SK-N-DZ (cell line): Measurements from ENCODE around the gene WIZ.

Experiments used
- DNase-seq: peaks from one replicate; pipeline ENCODE4 v3.0.0-alpha.2; 2015; ENCODE audit warnings: low spot score

The WIZ gene

DNA sequence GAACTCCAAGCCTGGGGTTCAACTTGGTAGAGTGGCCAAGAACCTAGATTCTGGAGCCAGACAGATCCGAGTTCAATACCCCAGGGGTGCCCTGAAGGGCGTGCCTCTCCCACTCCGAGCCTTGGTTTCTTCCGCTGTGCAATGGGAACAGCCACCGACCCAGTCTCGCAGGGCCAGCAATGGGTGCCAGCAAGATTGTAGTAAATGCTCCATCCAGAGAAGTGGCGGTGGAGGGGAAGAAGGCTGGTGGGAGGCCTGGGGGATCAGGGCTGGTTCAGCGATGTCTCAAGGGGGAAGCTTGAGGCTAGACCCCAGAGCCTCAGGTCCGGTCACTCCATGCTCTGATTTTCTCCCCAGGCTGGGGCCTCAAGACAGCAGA is 4.5 kb downstream of the WIZ start:
- no peak for DNase-seq

GRCh38 chr19:15444505-15445226 is 5.1 kb downstream of the WIZ start:
- no peak for DNase-seq

GRCh38 chr19:15443838-15444237 is 5.9 kb downstream of the WIZ start:
- no peak for DNase-seq

DNA sequence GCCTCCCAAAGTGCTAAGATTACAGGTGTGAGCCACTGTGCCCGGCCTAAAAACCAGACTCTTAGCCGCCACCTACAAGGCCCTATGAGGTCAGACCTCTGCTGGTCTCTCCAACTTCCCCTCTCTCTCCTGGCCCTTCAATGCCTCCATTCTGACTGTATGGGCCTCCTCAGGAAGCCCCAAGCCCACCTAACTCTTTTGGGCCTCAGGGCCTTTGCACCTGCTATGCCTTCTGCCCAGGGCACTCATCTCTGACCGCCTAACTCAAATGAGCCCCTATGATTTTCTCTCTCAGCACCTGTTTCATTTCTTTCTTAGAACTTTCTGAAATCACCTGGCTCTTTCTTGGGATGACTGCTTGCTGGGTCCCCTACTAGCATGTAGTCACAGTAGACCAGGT is 6.4 kb downstream of the WIZ start:
- DNase-seq: no peak

DNA sequence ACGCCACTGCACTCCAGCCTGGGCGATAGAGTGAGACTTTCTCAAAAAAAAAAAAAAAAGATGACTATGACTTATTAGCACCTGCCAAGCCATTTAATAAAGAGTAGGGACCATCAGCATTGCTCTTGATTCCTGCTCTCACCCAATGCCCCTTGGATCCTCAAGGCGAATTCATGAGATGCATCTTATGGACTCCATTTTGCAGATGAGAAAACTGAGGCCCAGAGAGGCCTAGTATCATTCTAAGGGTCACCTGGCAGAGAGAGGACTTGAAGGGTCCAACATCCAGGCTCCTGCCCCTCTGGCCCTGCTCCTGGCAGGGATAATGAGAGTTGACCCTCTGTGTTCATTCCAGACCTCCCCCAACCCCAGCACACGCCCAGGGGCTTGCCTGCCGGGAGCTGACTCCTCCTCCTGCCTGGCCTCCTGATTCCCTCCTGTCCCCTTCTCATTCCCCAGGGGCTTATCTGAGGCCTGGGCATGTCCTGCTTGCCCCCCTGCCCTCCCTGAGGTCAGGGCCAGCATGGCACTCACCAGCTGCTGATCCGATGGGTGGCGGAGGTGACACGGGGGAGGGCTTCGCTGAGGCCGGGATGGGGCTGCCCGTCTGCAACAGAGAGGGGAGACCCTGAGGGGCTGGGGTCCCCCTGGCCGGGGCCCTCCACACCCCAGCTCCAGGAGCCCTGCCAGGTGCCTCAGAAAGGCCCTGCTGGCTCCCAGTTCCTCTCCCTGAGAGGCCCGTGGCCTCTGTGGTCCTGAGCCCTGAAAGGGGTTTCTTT is 7.4 kb downstream of the WIZ start:
- no peak for DNase-seq

- no peak for DNase-seq
Measured at GRCh38 chr19:15441317-15441716, 8.4 kb downstream of the WIZ start.

- DNase-seq: no peak
Measured at GRCh38 chr19:15439821-15440641, 9.7 kb downstream of the WIZ start.

- DNase-seq: no peak
Measured at GRCh38 chr19:15439078-15439799, 10.5 kb downstream of the WIZ start.

- DNase-seq: no peak
Measured at GRCh38 chr19:15438577-15438976, 11.2 kb downstream of the WIZ start.

- DNase-seq: no peak
Measured at GRCh38 chr19:15438124-15438496, 11.6 kb downstream of the WIZ start.

- no peak for DNase-seq
Measured at GRCh38 chr19:15437355-15438123, 12.2 kb downstream of the WIZ start.

GRCh38 chr19:15436826-15437110 is 13.0 kb downstream of the WIZ start:
- DNase-seq: no peak

DNA sequence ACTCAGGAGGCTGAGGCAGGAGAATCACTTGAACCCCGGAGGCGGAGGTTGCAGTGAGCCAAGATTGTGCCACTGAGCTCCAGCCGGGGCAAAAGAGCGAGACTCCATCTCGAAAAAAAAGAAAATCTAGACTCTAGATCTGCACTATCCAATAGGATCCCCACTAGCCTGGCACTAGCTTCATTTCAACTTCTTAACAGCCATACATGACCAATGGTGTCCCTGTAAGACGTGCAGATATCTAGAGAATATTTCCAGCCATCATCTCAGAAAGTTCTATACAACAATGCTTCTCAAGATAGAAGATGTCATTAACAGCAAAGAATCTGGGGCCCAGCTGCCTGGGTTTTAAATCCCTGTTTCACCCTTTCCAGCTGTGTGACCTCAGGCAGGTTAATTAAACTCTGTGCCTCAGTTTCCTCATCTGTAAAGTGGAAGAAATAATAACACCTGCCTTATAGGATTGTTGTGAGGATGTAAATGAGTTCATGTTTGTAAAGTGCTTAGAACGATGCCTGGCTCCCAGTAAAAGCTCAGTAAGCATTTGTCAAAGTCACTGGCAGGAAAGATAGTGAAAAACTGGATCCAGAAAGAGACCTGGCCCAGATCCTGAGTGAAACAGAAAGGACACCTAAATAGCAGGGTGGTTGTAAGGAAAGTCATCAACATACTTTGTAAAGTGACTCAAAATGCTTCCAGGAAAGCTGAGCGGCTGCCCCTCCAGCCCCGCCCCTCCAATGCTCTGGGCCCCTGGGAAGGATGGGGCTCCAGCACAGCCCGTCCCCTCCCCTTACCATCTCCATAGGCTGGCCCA is 13.5 kb downstream of the WIZ start:
- no peak for DNase-seq

DNA sequence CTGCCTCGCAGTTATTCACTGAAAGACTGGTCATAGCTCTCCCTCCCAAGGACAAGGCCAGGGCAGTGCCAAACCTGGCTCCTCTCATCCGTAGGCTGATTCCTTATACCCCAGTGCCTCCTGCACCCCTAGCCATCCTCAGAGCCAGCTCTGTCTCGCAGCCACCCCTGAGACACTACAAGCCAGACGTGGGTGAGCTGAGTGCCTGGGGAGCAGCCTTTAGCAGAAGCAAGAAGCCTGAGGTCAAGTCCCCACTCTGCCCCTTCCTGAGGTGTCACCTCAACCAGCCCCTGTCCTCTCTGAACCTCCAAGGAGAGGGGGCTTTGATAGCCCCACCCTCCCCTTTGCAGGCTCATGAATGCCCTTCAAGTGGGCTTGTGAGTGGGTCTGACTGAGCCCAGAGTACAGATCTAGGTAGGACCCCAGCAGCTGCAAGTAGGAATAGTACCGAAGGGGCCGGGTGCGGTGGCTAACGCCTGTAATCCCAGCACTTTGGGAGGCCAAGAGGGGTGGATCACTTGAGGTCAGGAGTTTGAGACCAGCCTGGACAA is 16.2 kb downstream of the WIZ start:
- DNase-seq: no peak

DNA sequence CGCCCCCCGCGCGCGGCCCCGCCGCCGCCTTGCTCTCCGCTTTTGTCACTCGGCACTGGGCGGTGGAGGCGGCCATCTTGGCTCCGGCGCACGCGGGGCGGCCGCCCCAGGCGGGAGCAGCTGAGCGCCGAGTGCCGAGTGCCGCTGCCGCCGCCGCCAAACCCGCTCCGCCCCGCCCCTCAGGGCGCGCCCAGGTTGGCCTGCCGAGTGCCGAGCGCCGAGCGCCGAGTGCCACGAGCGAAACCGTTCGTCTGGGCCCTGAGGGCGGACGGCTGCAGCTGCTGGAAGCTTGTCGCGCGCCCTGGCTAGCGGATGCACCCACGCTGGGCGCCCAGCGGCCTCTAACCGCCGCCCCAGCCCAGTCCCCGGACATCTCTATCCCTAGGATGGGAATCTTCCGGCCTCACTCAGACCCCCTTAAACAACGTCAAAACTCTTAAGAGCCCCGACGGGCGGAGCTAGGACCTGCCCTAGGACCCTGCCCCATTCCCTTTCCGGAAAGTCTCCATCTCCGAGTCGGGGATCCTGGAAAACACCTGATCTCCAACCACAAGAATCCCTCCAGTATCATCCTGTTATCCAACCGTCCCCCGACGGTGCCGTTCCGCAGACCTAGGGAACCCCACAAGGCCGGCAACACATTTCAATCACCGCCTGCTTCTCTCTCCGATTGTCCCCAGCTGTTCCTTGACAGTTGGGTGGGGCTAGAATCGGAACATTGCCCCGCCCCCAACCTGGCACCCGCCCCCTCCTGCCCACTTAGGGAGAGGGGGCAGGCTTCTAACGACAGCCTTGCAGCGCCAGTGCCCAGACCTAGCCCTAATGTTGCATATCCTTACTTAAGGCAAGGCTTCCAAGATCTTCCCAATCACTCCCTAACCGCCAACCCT is 16.9 kb downstream of the WIZ start:
- peak; percentile 80 for DNase-seq

DNA sequence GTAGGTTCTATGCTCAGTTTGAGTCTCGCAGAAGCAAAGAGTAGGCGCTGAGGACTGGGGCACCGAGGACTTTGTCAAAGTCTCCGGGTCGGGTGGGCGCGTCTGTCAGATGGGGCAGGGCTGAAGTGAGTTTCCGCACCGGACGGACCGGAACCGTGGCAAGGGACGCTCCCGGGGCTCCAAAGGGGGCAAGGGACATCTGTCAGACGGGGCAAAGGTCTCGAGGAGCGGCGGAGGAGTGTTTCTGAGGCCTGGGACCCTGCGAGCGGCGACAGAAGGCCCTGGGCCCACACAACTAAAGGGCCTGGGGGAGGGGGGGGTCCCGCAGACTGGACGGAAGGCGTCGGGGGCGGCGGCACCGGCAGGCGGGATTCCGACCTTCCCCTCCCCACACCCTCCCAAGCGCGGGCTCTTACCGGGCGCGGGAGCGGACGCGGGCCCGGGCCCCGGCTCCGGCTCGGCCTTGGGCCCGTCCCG is 17.7 kb downstream of the WIZ start:
- DNase-seq: no peak

DNA sequence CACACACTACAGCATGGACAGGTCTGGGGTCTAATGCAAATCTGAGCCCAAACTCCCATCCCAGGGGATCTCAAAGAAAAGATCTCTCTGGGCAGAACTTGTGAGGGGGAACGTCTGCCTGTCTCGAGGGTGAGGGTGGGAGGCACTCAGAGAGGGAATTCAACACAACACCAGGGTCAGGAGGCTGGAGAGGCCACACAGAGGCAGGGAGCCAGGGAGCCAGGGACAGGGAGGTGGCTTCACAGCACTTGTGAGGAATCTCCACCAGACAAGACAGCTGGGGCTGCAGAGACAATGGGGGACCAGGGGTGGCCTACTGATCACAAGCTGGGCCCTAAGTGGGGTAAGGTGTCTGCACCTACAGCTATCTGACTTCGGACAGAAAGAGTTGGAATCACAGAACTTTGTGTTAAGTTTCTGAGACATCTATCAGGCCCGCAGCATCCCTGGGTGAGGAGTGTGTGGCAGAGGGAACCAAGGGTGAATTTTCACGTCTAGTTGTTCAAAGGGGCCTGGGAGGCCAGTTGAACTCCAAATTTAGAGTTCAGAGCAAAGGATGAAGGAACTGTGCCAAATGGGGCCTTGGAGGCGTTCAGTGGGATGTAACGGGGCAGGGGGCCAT is 18.2 kb downstream of the WIZ start:
- no peak for DNase-seq

GRCh38 chr19:15430526-15431120 is 19.1 kb downstream of the WIZ start:
- no peak for DNase-seq
